ENCODE measurements around the gene PRKG1. TPM values are rescaled to one million over a fixed set of nuclear protein-coding genes. Genes with fewer than 3 reads are reported as not detected.
"Not testable (repeated sequence)": the region's sequence is repeated elsewhere in the genome, so short reads cannot be mapped to it uniquely, and the experiment has no call there.

Gene PRKG1
- total RNA-seq, 1 experiment from 2014 or later = 0.09 TPM

- Histone ChIP-seq H3K36me3 (ENCODE audit: control insufficient read depth, insufficient read depth, low read length) (no peaks in the 10 kb centered on the region), H3K9me3 (no peaks in the 10 kb centered on the region), H3K4me1 (no peaks in the 10 kb centered on the region), H3K4me3 (ENCODE audit: low read depth, low read length) (no peak overlapping the region), H3K27me3 (replicated peaks; ENCODE audit: control insufficient read depth, insufficient read depth, low read length) (no peaks in the 10 kb centered on the region)
- peaks cover 9% of the 10 kb centered on the region for H3K9me3 Mint-ChIP-seq (ENCODE audit: unreplicated experiment)
- H3K4me3 Mint-ChIP-seq (ENCODE audit: unreplicated experiment) = no peak overlapping the region
- no peaks in the 10 kb centered on the region for H3K36me3 Mint-ChIP-seq (ENCODE audit: insufficient read depth, unreplicated experiment)
- CTCF ChIA-PET = no interaction called here
- H3K27me3 Mint-ChIP-seq (ENCODE audit: insufficient read depth, unreplicated experiment) = no peaks in the 10 kb centered on the region
- TF ChIP-seq, protein P1, sequence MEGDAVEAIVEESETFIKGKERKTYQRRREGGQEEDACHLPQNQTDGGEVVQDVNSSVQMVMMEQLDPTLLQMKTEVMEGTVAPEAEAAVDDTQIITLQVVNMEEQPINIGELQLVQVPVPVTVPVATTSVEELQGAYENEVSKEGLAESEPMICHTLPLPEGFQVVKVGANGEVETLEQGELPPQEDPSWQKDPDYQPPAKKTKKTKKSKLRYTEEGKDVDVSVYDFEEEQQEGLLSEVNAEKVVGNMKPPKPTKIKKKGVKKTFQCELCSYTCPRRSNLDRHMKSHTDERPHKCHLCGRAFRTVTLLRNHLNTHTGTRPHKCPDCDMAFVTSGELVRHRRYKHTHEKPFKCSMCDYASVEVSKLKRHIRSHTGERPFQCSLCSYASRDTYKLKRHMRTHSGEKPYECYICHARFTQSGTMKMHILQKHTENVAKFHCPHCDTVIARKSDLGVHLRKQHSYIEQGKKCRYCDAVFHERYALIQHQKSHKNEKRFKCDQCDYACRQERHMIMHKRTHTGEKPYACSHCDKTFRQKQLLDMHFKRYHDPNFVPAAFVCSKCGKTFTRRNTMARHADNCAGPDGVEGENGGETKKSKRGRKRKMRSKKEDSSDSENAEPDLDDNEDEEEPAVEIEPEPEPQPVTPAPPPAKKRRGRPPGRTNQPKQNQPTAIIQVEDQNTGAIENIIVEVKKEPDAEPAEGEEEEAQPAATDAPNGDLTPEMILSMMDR (IDR thresholded peaks at IDR 0.05; ENCODE audit: insufficient read depth in 1 of 2, low read depth in 1 of 2, low read length in 1 of 2, severe bottlenecking in 1 of 2, unreplicated experiment in 1 of 2) = no peak
- intact Hi-C loops (cut with micrococcal nuclease; ENCODE audit: unreplicated experiment) = no loop called here
- POLR2A ChIA-PET = no interaction called here
- no peak for DNase-seq
- H3K27ac Mint-ChIP-seq (ENCODE audit: unreplicated experiment) = no peak overlapping the region
- peaks cover 6% of the 10 kb centered on the region for H3K4me1 Mint-ChIP-seq (ENCODE audit: low read depth, unreplicated experiment)
- no TSS peak for BruUV-seq (replicated peaks)
Observed at GRCh38 chr10:52030975-52031374, 956.7 kb downstream of the PRKG1 start.

DNA sequence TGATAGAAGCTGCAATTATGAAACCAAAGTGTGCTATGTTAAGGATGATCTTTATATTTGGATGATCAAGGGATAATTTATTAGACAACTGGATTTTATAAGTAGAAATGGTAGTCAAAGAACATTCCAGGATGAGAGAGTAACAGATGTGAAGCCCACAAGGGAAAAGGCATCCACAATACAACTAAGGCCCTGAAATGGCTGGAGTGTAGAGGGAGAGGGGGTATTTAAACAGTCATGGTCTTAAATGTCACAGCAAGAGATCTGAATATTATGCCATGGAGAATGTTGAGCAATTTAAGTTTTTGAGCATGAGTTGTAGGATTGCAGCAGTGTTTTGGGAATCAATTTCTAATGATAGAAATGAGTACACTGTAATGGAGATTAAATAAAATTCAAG, 957.5 kb downstream of the PRKG1 start:
- ChIA-PET CTCF (no interaction called here), POLR2A (no interaction called here)
- peaks cover 6% of the 10 kb centered on the region for H3K4me1 Mint-ChIP-seq (ENCODE audit: low read depth, unreplicated experiment)
- no peaks in the 10 kb centered on the region for H3K36me3 ChIP-seq (ENCODE audit: control insufficient read depth, insufficient read depth, low read length)
- no TSS peak for BruUV-seq (replicated peaks)
- H3K27ac Mint-ChIP-seq (ENCODE audit: unreplicated experiment) = no peak overlapping the region
- no peak for DNase-seq
- no peaks in the 10 kb centered on the region for H3K27me3 ChIP-seq (replicated peaks; ENCODE audit: control insufficient read depth, insufficient read depth, low read length)
- intact Hi-C loops (cut with micrococcal nuclease; ENCODE audit: unreplicated experiment) = no loop called here
- no peaks in the 10 kb centered on the region for H3K27me3 Mint-ChIP-seq (ENCODE audit: insufficient read depth, unreplicated experiment)
- H3K4me1 ChIP-seq = no peaks in the 10 kb centered on the region
- H3K9me3 Mint-ChIP-seq (ENCODE audit: unreplicated experiment) = peaks cover 9% of the 10 kb centered on the region
- H3K4me3 ChIP-seq (ENCODE audit: low read depth, low read length) = no peak overlapping the region
- no peaks in the 10 kb centered on the region for H3K36me3 Mint-ChIP-seq (ENCODE audit: insufficient read depth, unreplicated experiment)
- H3K9me3 ChIP-seq = no peaks in the 10 kb centered on the region
- TF ChIP-seq, protein P1 (IDR thresholded peaks at IDR 0.05; ENCODE audit: insufficient read depth in 1 of 2, low read depth in 1 of 2, low read length in 1 of 2, severe bottlenecking in 1 of 2, unreplicated experiment in 1 of 2) = no peak
- H3K4me3 Mint-ChIP-seq (ENCODE audit: unreplicated experiment) = no peak overlapping the region

DNA sequence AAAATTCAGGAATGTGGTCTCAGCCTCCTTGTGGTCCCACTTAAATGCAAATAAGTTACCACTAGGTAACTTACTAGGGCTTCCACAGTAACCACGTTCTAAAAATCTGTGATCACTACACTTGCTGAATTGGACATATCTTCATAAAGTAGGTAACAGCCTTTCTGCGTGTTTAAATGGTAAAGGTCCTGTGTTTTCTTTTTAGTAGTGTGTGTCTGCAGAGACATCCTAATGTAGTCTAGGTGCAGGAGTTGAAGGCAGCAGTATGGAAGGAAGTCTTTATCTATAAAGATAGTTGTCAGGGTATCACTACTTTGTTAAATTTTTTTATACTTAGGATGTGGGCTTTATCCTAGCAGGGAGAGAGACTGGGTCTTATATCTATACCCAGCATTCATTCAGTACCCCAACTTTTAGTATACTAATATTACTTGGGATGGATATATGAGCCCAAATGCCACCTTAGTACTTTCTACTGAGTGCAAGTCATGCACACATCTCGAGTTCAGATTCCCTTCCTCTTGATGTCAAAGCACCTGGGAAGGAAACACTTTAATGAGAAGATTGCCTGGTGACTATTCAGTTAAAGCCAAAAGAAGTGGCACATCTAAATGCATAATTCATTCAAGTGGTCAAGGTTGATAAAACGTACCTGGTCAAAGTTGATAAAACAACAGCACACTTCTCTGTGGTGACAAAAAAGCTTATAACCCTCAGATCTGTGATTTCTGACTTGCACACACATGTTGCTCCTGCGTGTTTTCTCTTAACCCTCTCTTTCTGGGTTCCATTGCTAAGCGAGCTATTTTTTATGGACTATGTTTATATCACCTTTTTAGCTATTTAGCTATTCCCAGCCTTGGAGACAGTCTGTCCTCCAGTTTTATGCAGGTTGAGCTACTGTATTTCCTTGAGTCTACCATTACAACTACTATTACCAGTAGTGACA, 958.7 kb downstream of the PRKG1 start:
- Mint-ChIP-seq H3K27ac (ENCODE audit: unreplicated experiment) (no peak overlapping the region), H3K4me3 (ENCODE audit: unreplicated experiment) (no peak overlapping the region), H3K4me1 (ENCODE audit: low read depth, unreplicated experiment) (peaks cover 6% of the 10 kb centered on the region), H3K36me3 (ENCODE audit: insufficient read depth, unreplicated experiment) (no peaks in the 10 kb centered on the region), H3K9me3 (ENCODE audit: unreplicated experiment) (peaks cover 13% of the 10 kb centered on the region), H3K27me3 (ENCODE audit: insufficient read depth, unreplicated experiment) (no peaks in the 10 kb centered on the region)
- Histone ChIP-seq H3K36me3 (ENCODE audit: control insufficient read depth, insufficient read depth, low read length) (no peaks in the 10 kb centered on the region), H3K4me1 (no peaks in the 10 kb centered on the region), H3K27me3 (replicated peaks; ENCODE audit: control insufficient read depth, insufficient read depth, low read length) (no peaks in the 10 kb centered on the region), H3K4me3 (ENCODE audit: low read depth, low read length) (no peak overlapping the region), H3K9me3 (no peaks in the 10 kb centered on the region)
- ChIA-PET CTCF (no interaction called here), POLR2A (no interaction called here)
- TF ChIP-seq, protein P1 (IDR thresholded peaks at IDR 0.05; ENCODE audit: insufficient read depth in 1 of 2, low read depth in 1 of 2, low read length in 1 of 2, severe bottlenecking in 1 of 2, unreplicated experiment in 1 of 2) = no peak
- intact Hi-C loops (cut with micrococcal nuclease; ENCODE audit: unreplicated experiment) = no loop called here
- no peak for DNase-seq
- no TSS peak for BruUV-seq (replicated peaks)

- DNase-seq; H3K9me3 ChIP-seq; H3K36me3 ChIP-seq (ENCODE audit: control insufficient read depth, insufficient read depth, low read length); H3K27me3 Mint-ChIP-seq (ENCODE audit: insufficient read depth, unreplicated experiment); POLR2A ChIA-PET; H3K36me3 Mint-ChIP-seq (ENCODE audit: insufficient read depth, unreplicated experiment); H3K4me3 Mint-ChIP-seq (ENCODE audit: unreplicated experiment); intact Hi-C loops (cut with micrococcal nuclease; ENCODE audit: unreplicated experiment); BruUV-seq (replicated peaks); H3K4me3 ChIP-seq (ENCODE audit: low read depth, low read length); CTCF ChIA-PET; H3K27me3 ChIP-seq (replicated peaks; ENCODE audit: control insufficient read depth, insufficient read depth, low read length): not testable (repeated sequence)
- H3K4me1 ChIP-seq = peaks cover 19% of the 10 kb centered on the region
- H3K9me3 Mint-ChIP-seq (ENCODE audit: unreplicated experiment) = peaks cover 25% of the 10 kb centered on the region
- H3K4me1 Mint-ChIP-seq (ENCODE audit: low read depth, unreplicated experiment) = peaks cover 28% of the 10 kb centered on the region
- H3K27ac Mint-ChIP-seq (ENCODE audit: unreplicated experiment) = peak overlapping the region; percentile 34
Observed at GRCh38 chr10:52039002-52039793, 964.9 kb downstream of the PRKG1 start.

Data from Caco-2 (cell line).